Endothelial cell of umbilical vein (primary cell): ENCODE data around the gene NR1D1. TPM values are rescaled to one million over a fixed set of nuclear protein-coding genes. Genes with fewer than 3 reads are reported as not detected.
"Not testable (repeated sequence)": the region's sequence is repeated elsewhere in the genome, so short reads cannot be mapped to it uniquely, and the experiment has no call there.

Experiments
- BruUV-seq: library from RNA; stranded (reverse); fragments of 400-500 nt; replicated peaks from 2 replicates; lab custom pipeline; 2021; lab: Mats Ljungman, UMichigan
- CTCF ChIA-PET: fragments of 300-600, 350-600 bp; sonication (Branson Sonifier 250); formaldehyde crosslinking; loops from one replicate; lab custom pipeline; 2021; ENCODE audit warnings: antibody characterized with exemption, inconsistent platforms; lab: Charles Lee
- POLR2A ChIA-PET: fragments of 300-600, 350-600 bp; sonication (Branson Sonifier 250); formaldehyde crosslinking; loops from one replicate; lab custom pipeline; 2021; ENCODE audit warnings: antibody characterized with exemption, inconsistent platforms; lab: Charles Lee
- DNase-seq: peaks from one replicate; pipeline ENCODE4 v3.0.0-alpha.2; 2011; ENCODE audit warnings: low read depth, low spot score
- FAIRE-seq: peaks from 2 replicates; lab custom pipeline; 2011; peaks lifted over from hg19 to GRCh38; lab: Jason Lieb, UNC
- H2AFZ ChIP-seq: 2 replicates; pipeline ENCODE4 v1.6.0; 2012; ENCODE audit warnings: low read depth, low read length, control low read depth, inconsistent platforms
- H3K27ac ChIP-seq: 2 replicates; pipeline ENCODE4 v1.5.1; 2011; ENCODE audit warnings: low read depth, mild to moderate bottlenecking, control low read depth, low read length, moderate library complexity; ENCODE audit not compliant: insufficient read depth
- H3K27me3 ChIP-seq, 2 experiments: 2 replicates each; pipeline versions ENCODE4 v1.6.0 to v1.6.1; 2011; ENCODE audit warnings: low read length in 2 of 2, mixed read lengths in 1 of 2; ENCODE audit not compliant: control insufficient read depth in 2 of 2, insufficient read depth in 2 of 2
- H3K36me3 ChIP-seq, 2 experiments: 2 replicates in 1 of 2; 3 replicates in 1 of 2; pipeline ENCODE4 v1.5.1; 2011; ENCODE audit warnings: low read length in 2 of 2, mild to moderate bottlenecking in 1 of 2, moderate library complexity in 1 of 2; ENCODE audit not compliant: control insufficient read depth in 2 of 2, insufficient read depth in 2 of 2; ENCODE audit errors: extremely low read depth in 1 of 2
- H3K4me1 ChIP-seq: 3 replicates; pipeline ENCODE4 v1.5.1; 2011; ENCODE audit warnings: mild to moderate bottlenecking, low read length; ENCODE audit not compliant: control insufficient read depth, insufficient read depth; ENCODE audit errors: extremely low read depth
- H3K4me2 ChIP-seq: 2 replicates; pipeline ENCODE4 v1.6.1; 2011; ENCODE audit warnings: low read length, control low read depth, mixed read lengths; ENCODE audit not compliant: insufficient read depth
- H3K4me3 ChIP-seq, 3 experiments: fragments of 200-600 bp in 1 of 3; sonication (generic), shearing (Covaris generic) in 1 of 3; replicated peaks in 1 of 3; 2 replicates each; pipeline ENCODE4 v1.5.1; 2011 to 2016; ENCODE audit warnings: control low read depth in 3 of 3, low read length in 3 of 3, mild to moderate bottlenecking in 2 of 3, inconsistent platforms in 1 of 3, low read depth in 1 of 3, moderate library complexity in 1 of 3; ENCODE audit not compliant: insufficient read depth in 1 of 3
- H3K79me2 ChIP-seq: 2 replicates; pipeline ENCODE4 v1.6.0; 2012; ENCODE audit warnings: low read length, inconsistent platforms; ENCODE audit not compliant: control insufficient read depth, insufficient read depth
- H3K9ac ChIP-seq: replicated peaks from 2 replicates; pipeline ENCODE3; 2011; ENCODE audit warnings: low read length, control low read depth; ENCODE audit not compliant: insufficient read depth; ENCODE audit errors: extremely low read depth
- H3K9me1 ChIP-seq: replicated peaks from 3 replicates; pipeline ENCODE4 v1.6.0; 2011; ENCODE audit warnings: mild to moderate bottlenecking, low read length; ENCODE audit not compliant: control insufficient read depth, insufficient read depth; ENCODE audit errors: extremely low read depth
- H3K9me3 ChIP-seq: replicated peaks from 2 replicates; pipeline ENCODE4 v1.5.1; 2012; ENCODE audit warnings: low read length, inconsistent platforms; ENCODE audit not compliant: control insufficient read depth, insufficient read depth
- H4K20me1 ChIP-seq: replicated peaks from 2 replicates; pipeline ENCODE3; 2011; ENCODE audit warnings: mild to moderate bottlenecking, low read length; ENCODE audit not compliant: control insufficient read depth, insufficient read depth; ENCODE audit errors: extremely low read depth
- JUN ChIP-seq: IDR thresholded peaks from 2 replicates; pipeline ENCODE4 v1.6.1; 2011; ENCODE audit warnings: borderline replicate concordance, low read depth; ENCODE audit not compliant: insufficient read length, insufficient read depth
- POLR2A ChIP-seq: IDR thresholded peaks from 2 replicates; pipeline ENCODE4 v1.6.1; 2012; ENCODE audit warnings: low read depth, mild to moderate bottlenecking, control low read depth, low read length
- dilution Hi-C: fragments of 300-500 bp; cut with MboI; formaldehyde crosslinking; loops from one replicate; pipeline ENCODE4 v1.15.0; 2019; ENCODE audit warnings: low sequenced_read_pairs; ENCODE audit not compliant: extremely low pct_ligation_motif_present
- intact Hi-C: fragments of 100-400 bp; cut with micrococcal nuclease; formaldehyde crosslinking; loops from one replicate; pipeline ENCODE4 v1.10.0; 2022
- polyA plus RNA-seq, 4 experiments: library from polyadenylated mRNA; depleted of rRNA in 3 of 4; stranded (reverse) in 3 of 4; unstranded in 1 of 4; fragments of >200 nt; gene quantifications; 2 replicates each; pipeline versions ENCODE4 v1.2.1 to v1.2.3, GENCODE V29; 2011 to 2012; ENCODE audit warnings: missing spikeins in 1 of 4
- total RNA-seq: library from RNA; stranded (reverse); gene quantifications from 2 replicates; pipeline ENCODE4 v1.2.3, GENCODE V29; 2021
- TF ChIP-seq, protein P1 (sequence below), 2 donors: IDR thresholded peaks; 1 replicate in 1 of 2; 2 replicates in 1 of 2; pipeline ENCODE4 v1.5.1; 2011; ENCODE audit warnings: low read length in 2 of 2, mild to moderate bottlenecking in 2 of 2, moderate library complexity in 2 of 2, control low read depth in 1 of 2, inconsistent platforms in 1 of 2, low read depth in 1 of 2; ENCODE audit not compliant: insufficient read depth in 1 of 2; ENCODE audit errors: extremely low read depth in 1 of 2

The NR1D1 gene
- total and polyA plus RNA-seq, 2 donors (not counting 3 experiments of a cell fraction or from before 2014, with no cell fraction given), result 2.5 to 5.2 TPM

DNA sequence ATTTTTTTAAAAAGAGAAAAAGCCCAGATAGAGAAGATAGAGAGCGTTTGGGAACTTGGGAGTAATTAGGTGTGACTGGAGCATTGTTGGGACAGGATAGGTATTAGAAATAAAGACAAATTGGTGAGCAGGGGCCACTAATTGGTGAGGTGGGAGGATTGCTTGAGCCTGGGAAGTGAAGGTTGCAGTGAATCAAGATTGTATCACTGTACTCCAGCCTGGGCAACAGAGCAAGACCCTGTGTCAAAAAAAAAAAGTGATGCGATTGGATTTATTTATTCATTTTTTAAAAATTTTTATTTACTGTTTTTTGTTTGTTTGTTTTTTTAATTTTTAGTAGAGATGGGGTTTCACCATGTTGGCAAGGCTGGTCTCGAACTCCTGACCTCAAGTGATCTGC, 45.1 kb upstream of the NR1D1 start:
- no peak for TF ChIP-seq POLR2A
- TF ChIP-seq JUN, result no peak
- TF ChIP-seq, protein P1, sequence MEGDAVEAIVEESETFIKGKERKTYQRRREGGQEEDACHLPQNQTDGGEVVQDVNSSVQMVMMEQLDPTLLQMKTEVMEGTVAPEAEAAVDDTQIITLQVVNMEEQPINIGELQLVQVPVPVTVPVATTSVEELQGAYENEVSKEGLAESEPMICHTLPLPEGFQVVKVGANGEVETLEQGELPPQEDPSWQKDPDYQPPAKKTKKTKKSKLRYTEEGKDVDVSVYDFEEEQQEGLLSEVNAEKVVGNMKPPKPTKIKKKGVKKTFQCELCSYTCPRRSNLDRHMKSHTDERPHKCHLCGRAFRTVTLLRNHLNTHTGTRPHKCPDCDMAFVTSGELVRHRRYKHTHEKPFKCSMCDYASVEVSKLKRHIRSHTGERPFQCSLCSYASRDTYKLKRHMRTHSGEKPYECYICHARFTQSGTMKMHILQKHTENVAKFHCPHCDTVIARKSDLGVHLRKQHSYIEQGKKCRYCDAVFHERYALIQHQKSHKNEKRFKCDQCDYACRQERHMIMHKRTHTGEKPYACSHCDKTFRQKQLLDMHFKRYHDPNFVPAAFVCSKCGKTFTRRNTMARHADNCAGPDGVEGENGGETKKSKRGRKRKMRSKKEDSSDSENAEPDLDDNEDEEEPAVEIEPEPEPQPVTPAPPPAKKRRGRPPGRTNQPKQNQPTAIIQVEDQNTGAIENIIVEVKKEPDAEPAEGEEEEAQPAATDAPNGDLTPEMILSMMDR (IDR thresholded peaks at IDR 0.05; ENCODE audit: extremely low read depth in 1 of 2, insufficient read depth in 1 of 2, low read depth in 1 of 2, low read length in 2 of 2), result no peak
- dilution Hi-C loops (no loop called here), intact Hi-C loops (no loop called here)
- FAIRE-seq, result no peak
- Histone ChIP-seq H4K20me1 (no peaks in the 10 kb centered on the region), H3K9me1 (no peaks in the 10 kb centered on the region), H2AFZ (no peak overlapping the region), H3K4me2 (no peak overlapping the region), H3K4me3 (no peak overlapping the region), H3K27ac (no peak overlapping the region), H3K4me1 (peaks cover 9% of the 10 kb centered on the region), H3K36me3 (peaks cover 5 to 21% of the 10 kb centered on the region in 2 experiments), H3K27me3 (no peaks in the 10 kb centered on the region), H3K9ac (no peak overlapping the region), H3K79me2 (peaks cover 61% of the 10 kb centered on the region), H3K9me3 (no peaks in the 10 kb centered on the region)
- ChIA-PET CTCF (no interaction called here), POLR2A (no interaction called here)
- BruUV-seq, result no TSS peak
- DNase-seq, result no peak

DNA sequence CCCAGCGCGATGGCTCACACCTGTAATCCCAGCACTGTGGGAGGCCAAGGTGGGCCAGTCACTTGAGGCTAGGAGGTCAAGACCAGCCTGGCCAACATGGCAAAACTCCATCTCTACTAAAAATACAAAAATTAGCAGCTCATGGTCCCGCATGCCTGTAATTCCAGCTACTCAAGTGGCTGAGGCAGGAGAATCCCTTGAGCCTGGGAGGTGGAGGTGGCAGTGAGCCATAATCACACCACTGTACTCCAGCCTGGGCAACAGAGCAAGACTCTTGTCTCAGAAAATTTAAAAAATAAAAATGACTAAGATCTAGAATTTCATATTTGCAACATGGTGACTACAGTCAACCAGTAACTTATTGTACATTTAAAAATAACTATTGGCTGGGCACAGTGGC, 42.8 kb upstream of the NR1D1 start:
- CTCF ChIA-PET, H2AFZ ChIP-seq, H3K9ac ChIP-seq, H3K36me3 ChIP-seq, FAIRE-seq, H3K9me3 ChIP-seq, H3K27me3 ChIP-seq, POLR2A ChIA-PET, BruUV-seq, H3K9me1 ChIP-seq, H3K4me3 ChIP-seq, dilution Hi-C loops, H4K20me1 ChIP-seq, H3K27ac ChIP-seq, intact Hi-C loops, DNase-seq, H3K4me2 ChIP-seq: not testable (repeated sequence)
- Histone ChIP-seq H3K4me1 (peaks cover 17% of the 10 kb centered on the region), H3K79me2 (peaks cover 41% of the 10 kb centered on the region)
